ENCODE results near the gene OR52D1.

The OR52D1 gene

DNA sequence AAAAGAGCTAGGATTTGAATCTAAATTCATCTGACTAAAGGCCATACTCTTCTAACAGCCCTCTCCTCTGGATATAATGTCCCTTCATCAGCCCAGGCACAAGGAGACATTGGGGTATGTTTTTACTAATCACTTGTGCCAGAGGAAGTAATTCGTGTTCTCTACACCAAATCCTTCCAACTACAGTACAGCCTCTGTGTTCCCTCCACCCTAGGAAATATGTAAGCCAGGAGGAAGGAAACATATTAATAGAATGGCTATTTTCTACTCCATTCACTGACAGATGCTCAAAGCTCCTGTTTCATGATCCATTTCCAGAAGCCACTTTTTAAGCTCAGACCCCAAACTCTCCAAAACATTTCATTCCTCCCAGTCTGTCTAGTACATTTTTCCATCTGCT lies 40.0 kb downstream of the OR52D1 start:
- TF ChIP-seq MYC (IDR thresholded peaks at IDR 0.05; ENCODE audit: low read depth, low read length) (no peak), POLR2A (IDR thresholded peaks at IDR 0.05; ENCODE audit: extremely low read depth, insufficient read length) (no peak)
- TF ChIP-seq, protein P1, sequence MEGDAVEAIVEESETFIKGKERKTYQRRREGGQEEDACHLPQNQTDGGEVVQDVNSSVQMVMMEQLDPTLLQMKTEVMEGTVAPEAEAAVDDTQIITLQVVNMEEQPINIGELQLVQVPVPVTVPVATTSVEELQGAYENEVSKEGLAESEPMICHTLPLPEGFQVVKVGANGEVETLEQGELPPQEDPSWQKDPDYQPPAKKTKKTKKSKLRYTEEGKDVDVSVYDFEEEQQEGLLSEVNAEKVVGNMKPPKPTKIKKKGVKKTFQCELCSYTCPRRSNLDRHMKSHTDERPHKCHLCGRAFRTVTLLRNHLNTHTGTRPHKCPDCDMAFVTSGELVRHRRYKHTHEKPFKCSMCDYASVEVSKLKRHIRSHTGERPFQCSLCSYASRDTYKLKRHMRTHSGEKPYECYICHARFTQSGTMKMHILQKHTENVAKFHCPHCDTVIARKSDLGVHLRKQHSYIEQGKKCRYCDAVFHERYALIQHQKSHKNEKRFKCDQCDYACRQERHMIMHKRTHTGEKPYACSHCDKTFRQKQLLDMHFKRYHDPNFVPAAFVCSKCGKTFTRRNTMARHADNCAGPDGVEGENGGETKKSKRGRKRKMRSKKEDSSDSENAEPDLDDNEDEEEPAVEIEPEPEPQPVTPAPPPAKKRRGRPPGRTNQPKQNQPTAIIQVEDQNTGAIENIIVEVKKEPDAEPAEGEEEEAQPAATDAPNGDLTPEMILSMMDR (IDR thresholded peaks at IDR 0.05; ENCODE audit: low read depth, low read length) = no peak
- TF ChIP-seq, protein P2, sequence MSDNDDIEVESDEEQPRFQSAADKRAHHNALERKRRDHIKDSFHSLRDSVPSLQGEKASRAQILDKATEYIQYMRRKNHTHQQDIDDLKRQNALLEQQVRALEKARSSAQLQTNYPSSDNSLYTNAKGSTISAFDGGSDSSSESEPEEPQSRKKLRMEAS (IDR thresholded peaks at IDR 0.05; ENCODE audit: low read depth, low read length) = no peak
- no peak overlapping the region for H3K4me3 ChIP-seq (ENCODE audit: low read depth, low read length)
- no peak for DNase-seq (ENCODE audit: low read depth)

DNA sequence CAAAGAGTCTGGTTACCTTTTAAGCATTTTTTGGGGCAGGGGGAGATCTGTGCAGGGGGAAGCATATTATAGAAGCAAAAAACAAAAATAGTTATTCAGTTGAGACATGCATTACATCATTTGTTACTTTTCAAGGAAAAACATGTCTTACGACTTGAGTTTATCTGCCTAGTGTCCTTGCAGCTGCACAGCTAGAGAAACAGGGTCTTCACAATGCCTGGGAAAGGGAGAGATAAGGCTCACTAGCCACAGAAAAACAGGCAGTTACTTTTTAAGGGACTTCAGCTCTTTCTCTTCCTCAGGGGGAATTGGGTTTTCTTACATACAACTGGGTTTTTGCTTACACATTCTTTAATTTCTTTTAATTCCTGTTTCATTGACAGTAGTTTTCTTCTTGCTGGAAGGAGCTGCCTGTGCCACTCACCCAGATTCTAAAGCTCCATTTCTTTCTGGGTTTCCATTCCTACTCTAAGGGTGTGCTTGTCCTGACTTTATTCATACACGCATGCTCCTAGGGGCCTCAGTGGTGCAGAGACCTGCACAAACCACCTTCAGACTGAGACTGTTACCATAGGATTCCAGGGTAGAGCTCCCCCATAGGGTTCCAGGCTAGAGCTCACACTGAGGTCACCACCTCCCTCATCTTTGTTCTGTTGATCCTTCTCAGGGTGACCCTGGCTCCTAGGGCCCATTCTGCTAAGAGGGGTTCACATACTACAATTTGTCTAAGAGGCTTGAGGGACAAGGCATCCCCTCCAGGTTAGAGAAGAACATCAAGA lies 42.8 kb downstream of the OR52D1 start:
- H3K4me3 ChIP-seq (ENCODE audit: low read depth, low read length) = no peak overlapping the region
- TF ChIP-seq, protein P1 (IDR thresholded peaks at IDR 0.05; ENCODE audit: low read depth, low read length) = no peak
- TF ChIP-seq, protein P2 (IDR thresholded peaks at IDR 0.05; ENCODE audit: low read depth, low read length) = no peak
- TF ChIP-seq POLR2A (IDR thresholded peaks at IDR 0.05; ENCODE audit: extremely low read depth, insufficient read length) (no peak), MYC (IDR thresholded peaks at IDR 0.05; ENCODE audit: low read depth, low read length) (no peak)
- DNase-seq (ENCODE audit: low read depth) = no peak

DNA sequence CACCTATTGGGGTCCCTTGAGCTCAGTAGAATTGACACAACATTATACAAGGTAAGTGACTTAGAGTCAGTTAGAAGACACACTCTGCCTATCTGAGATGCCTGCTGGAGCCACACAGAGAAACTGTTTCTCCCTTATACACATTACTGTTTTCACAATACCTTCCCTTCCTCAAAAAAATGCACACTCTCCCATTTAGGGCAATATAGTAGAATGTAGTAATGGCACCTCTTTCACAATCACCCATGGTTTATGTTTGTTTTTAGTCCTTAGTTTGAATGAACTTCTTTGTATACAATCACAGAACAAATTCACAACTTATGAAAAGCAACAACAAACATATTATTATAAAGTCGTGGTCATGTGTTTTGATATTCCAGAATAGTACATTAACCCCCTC lies 45.6 kb downstream of the OR52D1 start:
- H3K4me3 ChIP-seq (ENCODE audit: low read depth, low read length) = no peak overlapping the region
- TF ChIP-seq, protein P1 (IDR thresholded peaks at IDR 0.05; ENCODE audit: low read depth, low read length) = no peak
- DNase-seq (ENCODE audit: low read depth) = peak; percentile 3

DNA sequence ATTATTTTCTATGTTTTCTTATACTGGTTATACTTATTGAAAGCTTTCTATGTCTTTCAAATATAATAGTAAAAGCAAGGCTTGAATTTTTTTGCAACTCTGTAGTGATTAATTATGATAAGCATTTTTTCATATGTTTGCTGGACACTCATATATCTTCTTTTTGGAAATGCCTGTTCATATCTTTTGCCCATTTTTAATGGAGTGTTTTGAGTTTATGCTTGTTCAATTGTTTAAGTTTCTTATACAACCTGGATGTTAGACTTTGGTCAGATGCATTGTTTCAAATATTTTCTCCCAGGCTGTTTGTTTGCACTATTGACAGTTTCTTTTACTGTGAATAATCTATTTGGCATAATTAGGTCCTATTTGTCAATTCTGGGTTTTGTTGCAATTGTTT lies 48.0 kb downstream of the OR52D1 start:
- no peak overlapping the region for H3K4me3 ChIP-seq (ENCODE audit: low read depth, low read length)
- TF ChIP-seq, protein P1 (IDR thresholded peaks at IDR 0.05; ENCODE audit: low read depth, low read length) = no peak
- TF ChIP-seq MYC (IDR thresholded peaks at IDR 0.05; ENCODE audit: low read depth, low read length) = no peak
- TF ChIP-seq, protein P2 (IDR thresholded peaks at IDR 0.05; ENCODE audit: low read depth, low read length) = no peak
- no peak for TF ChIP-seq POLR2A (IDR thresholded peaks at IDR 0.05; ENCODE audit: extremely low read depth, insufficient read length)

More for the DNA sequence above, 48.0 kb downstream of the OR52D1 start:
- no peak for DNase-seq (ENCODE audit: low read depth)
